Gastroesophageal sphincter (tissue), 3 donors: ENCODE data around the gene PANK4.

Source experiments
- POLR2AphosphoS5 ChIP-seq: sonication (generic); formaldehyde crosslinking; IDR thresholded peaks from one replicate; pipeline ENCODE4 v1.6.1; 2017; ENCODE audit warnings: antibody characterized with exemption
- TF ChIP-seq, protein P1 (sequence below), 4 experiments: fragments of 200-600 bp in 2 of 4; fragments of 450-650 bp in 2 of 4; sonication (generic) in 1 of 4; IDR thresholded peaks; one replicate each; pipeline ENCODE4 v1.5.1; 2017 to 2019; ENCODE audit warnings: antibody characterized with exemption in 4 of 4, mild to moderate bottlenecking in 2 of 4, moderate library complexity in 2 of 4

DNA sequence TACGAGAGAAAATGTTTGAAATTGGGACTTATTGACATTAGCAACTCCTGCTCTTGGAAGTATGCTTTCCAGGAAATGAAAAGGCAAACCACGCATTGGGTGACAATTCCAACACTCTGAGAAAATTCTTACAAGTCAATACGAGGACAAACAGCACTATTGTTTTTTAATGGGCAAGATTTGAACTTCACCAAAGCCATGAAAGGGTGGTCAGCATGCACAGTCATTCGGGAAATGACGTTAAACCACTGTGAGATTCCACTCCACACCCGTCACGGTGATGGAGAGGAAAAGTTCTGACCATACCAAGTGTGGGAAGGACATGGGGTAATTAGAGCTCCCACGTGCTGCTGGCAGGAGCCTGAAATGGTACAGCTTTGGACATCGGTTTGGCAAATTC is 48.0 kb upstream of the PANK4 start:
- TF ChIP-seq, protein P1, sequence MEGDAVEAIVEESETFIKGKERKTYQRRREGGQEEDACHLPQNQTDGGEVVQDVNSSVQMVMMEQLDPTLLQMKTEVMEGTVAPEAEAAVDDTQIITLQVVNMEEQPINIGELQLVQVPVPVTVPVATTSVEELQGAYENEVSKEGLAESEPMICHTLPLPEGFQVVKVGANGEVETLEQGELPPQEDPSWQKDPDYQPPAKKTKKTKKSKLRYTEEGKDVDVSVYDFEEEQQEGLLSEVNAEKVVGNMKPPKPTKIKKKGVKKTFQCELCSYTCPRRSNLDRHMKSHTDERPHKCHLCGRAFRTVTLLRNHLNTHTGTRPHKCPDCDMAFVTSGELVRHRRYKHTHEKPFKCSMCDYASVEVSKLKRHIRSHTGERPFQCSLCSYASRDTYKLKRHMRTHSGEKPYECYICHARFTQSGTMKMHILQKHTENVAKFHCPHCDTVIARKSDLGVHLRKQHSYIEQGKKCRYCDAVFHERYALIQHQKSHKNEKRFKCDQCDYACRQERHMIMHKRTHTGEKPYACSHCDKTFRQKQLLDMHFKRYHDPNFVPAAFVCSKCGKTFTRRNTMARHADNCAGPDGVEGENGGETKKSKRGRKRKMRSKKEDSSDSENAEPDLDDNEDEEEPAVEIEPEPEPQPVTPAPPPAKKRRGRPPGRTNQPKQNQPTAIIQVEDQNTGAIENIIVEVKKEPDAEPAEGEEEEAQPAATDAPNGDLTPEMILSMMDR (IDR thresholded peaks at IDR 0.05): no peak
- no peak for TF ChIP-seq POLR2AphosphoS5
